T-helper 1 cell (primary cell): Measurements from ENCODE around the gene PRM3.

Experiments used
- DNase-seq, 5 donors: peaks; one replicate each; pipeline ENCODE4 v3.0.0-alpha.2; 2012 to 2020

PRM3 gene

DNA sequence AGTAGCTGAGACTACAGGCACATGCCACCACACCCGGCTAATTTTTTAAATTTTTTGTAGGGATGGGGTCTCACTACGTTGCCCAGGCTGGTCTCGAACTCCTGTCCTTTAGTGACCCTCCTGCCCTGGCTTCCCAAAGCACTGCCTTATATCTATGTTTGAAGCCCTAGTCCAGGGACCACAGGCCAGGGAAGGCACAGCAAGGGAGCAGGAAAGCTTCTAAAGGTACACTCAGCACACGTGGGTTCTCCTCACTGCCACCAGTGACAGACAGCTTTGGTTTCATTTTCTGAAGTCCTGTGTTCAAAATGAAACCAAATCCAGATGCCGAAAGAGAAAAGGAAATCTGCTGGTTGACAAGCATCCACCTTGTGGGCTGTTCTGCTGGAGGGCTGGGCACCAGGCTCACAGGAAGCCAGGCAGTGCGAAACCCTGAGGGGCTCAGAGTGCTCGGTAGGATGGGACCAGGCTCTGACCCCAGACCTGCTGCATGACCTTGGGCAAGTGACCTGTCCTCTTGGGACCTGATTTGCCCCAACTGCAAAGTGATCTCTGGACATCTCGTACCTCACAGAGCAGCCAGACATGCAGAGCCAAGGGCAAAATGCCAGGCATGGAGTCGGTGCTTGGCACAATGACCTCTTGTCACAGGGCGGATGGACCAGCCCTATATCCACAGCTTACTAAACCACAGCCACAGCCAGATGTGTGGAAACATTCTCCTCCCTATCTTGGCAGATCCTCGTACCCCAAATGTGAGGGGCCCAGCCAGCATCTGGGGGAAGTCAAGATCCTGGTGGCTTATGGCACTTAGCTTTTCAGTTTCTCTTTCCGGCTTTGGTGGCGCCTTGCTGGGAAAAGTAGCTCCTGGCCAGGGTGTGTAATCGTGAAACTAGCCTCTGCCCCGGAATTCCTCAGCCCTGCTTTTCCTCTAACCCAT lies 14.6 kb downstream of the PRM3 start:
- DNase-seq, result peak in 1 of 5 donors; percentile 84

DNA sequence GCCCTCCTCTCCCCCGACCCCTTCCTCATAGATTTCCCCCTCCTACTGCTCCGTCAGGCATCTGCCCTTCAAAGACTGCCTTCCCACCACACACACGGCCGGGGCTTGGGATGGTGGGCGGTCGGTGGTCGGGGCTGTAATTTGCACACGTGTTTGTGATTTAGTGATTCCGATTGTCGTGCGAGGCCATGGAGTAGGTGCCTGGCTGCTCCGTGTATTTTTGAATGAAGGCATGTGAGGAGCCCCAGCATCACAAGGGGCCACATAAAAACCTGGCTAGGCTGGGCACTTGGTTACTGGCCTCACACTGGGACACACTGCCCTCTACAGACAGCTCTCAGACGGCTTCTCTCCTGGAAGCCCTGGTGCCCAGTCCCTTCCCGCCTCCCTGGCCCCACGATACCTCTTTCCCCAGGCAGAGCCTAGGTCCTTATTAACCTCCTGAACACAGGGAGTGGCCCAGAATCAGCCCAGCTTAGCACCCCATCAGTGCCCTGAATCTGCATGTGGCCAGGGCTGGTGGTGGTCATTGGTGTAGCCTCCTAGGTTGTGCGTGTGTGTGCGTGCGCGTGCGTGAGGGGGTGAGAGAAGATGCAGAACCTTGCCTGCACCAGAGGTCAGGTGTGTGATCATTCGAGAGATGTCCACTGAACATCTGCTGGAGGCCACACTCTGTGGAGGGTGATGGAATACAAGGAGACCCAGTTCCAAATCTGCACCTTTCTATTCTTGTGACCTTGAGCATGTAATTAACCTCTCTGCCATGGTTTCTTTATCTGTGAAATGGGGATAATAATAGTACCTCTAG lies 16.1 kb downstream of the PRM3 start:
- peak in 4 of 5 donors; percentile 39 to 82 (median 44) for DNase-seq

- DNase-seq, result peak in 2 of 5 donors; percentile 33 to 35
These were observed 16.7 kb downstream of the PRM3 start for GRCh38 chr16:11256661-11257130.

DNA sequence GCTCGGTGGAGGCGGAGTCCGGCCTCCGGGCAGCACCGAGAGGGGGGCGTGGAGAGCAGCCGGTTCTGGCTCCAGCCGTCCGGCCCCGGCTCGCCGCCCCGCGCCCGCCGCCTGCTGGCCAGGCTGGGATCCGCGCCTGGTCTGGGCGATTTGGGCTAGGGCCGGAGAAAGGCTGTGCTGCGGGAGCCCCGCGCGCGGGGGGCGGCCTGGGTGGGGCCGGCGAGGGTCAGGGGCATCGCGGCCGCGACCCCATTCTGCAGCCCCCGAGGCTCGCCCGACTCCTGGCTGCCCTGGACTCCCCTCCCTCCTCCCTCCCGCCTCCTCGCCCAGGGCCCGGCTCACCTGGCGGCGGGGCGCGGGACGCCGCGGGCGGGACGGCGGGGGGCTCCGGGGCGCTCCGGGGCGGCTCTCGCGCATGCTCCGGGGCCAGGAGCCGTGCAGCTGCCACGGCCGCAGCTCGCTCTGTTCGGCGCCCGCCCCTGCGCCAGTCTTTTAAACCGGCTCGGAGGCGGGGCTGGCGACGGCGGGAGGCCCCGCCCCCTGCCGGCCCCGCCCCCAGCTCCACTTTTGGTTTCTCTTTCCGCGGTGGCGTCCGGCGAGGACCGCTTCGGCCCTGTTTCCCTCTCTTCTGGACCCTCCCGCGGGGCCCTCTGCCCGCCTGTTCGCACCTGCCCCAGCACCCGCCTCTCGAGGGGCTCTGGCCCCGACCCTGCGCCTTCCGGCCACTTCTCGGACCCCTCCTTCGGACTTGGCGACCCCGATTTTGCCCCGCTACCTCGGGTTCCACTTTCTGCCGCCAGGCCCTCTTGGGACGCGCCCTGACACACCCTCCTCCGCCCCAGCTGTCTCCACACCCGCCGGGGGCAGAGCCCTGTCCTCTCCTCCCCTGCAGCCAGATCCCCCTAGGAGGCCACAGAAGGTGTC lies 17.4 kb downstream of the PRM3 start, which contains the start of gene SOCS1:
TSS of gene SOCS1 (minus strand) at position 468 of the 924 bp plus-strand sequence. CDS start 726 bp downstream, outside the sequence.
- peak; percentile 76 to 90 (median 81) for DNase-seq

GRCh38 chr16:11254913-11255736 lies 18.3 kb downstream of the PRM3 start:
- DNase-seq, result peak; percentile 40 to 79 (median 63)

GRCh38 chr16:11253995-11254912 lies 19.2 kb downstream of the PRM3 start:
- DNase-seq, result no peak

DNA sequence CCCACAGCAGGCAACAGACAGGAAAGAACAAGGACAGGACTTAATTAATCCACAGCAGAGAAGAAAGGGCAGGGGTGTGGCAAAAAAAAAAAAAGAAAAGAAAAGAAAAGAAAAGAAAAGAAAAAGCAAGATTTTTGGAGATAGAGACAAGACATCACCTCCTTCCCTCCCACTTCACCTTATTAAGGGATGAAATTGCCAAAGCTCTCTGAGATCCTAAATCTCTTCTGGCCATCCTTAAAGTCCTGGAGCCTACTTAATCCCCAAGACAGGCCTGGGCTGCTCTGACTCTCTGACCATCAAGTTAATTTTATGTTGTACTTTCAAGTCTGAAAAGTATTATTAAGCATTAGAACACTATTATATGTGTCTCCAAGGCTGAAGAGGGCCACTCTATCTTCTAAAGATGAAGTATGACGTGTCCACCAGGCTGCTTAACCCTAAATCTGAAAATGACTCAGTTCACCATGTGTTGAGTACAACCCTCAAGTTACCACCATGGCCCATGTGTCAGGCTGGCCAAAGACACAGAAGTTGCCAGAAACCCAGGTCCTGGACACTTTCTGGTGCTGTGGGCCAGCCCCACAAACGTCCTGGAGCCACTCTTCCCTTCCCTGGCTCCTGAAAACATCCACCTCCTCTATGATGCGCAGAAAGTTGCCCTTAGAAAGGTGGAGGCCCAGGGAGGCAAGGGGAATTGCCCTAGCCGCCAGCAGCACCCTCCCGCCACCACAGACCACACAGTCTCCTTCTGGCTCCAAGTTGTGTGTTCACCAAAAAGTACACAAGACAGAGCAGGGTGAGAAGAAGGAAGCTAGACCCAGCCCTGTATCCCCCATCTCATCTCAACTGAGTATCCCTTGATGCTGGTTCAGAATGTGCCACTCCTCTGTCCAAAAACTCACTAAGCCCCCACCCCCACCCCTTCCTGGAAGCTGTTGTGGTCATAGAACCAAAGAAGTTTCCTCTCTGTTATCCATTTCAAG lies 20.1 kb downstream of the PRM3 start:
- peak in 4 of 5 donors; percentile 35 to 78 (median 42) for DNase-seq

DNA sequence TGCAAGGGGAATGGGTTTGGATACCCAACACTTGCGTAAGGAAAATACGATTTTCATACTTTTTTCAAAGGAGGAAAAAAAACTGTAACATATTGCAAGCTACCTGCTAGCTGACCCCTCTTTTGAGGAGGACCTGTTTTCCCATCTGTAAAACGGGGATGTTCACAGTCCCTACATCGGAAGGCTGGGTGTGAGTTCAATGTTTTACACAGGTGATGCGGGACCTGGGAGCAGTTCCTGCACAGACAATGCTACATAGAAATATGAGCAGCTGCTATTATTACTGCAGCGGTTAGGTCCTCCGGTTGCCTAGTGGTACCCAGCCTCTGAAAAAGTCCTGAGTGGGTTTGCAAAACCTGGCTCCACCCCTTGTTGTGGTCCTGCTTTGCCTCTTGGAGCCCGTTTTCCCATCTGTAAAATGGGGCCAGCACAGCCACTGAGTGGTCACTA lies 20.9 kb downstream of the PRM3 start:
- peak in 1 of 5 donors; percentile 44 for DNase-seq

DNA sequence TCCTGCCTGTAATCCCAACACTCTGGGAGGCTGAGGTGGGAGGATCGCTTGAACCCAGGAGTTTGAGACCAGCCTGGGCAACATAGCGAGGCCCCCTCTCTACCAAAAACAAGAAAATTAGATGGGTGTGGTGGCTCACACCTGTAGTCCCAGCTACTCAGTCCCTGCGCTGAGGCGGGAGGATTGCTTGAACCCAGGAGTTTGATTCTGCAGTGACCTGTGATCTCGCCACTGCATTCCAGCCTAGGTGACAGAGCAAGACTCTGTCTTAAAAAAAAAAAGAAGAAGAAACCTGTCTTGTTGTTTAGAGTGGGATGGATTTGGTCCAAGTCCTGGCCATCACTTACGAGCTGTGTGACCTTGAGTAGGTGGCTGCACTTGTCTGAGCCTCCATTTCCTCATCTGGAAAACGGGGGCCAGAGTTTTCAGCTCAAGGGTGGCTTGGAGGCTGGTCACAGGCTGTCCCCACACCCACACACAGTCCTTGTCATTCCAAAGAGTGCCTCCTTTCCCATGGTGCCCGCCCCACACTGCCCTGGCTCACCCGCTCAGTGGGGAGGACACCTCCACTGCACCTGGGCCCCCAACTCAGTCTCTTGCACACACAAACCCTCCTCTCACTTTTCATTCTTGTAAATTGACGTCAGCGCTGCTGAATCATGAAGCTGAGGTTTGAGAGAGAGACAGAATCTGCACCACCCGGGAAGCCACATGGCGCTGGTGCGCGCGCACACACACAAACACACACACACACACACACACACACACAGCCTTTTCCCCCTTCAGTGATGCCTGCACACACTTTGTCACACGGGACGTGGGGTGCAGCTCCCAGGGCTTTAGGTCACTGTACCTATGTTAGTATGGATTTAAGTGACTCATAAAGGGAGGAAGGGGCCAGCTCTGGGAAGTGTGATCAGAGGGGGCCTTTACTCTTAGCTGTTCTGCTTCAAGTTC lies 21.6 kb downstream of the PRM3 start:
- DNase-seq, result peak in 4 of 5 donors; percentile 53 to 92 (median 62)

DNA sequence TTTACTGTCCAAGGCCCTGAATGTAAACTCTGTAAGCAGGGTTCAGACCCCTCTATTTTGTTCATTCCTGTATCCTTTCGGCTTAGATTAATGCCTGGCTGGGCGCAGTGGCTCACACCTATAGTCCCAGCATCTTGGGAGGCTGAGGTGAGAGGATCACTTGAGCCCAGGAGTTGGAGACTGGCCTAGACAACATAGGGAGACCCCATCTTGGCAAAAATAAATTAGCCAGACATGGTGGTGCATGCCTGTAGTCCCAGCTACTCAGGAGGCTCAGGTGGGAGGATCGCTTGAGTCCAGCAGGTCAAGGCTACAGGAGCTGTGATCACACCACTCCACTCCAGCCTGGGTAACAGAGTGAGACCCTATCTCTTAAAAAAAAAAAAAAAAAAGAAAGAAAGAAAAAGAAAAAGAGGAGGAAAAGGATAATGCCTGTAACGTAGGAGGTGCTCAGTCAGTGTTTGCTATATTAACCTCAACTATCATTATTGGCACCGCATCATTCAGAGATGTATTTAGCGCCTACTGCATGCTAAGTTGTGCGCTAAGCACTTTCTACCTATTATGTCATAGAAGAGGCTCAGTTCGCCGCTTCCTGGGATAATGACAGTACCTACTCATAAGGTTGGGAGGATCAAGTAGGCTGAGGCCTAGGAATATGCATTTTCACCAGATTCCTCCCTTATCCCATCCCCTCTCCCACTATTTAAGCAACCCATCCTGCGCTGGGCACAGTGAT lies 22.5 kb downstream of the PRM3 start:
- no peak for DNase-seq

GRCh38 chr16:11250091-11250785 lies 23.2 kb downstream of the PRM3 start:
- peak in 1 of 5 donors; percentile 40 for DNase-seq

GRCh38 chr16:11249233-11250061 lies 24.0 kb downstream of the PRM3 start:
- no peak for DNase-seq

DNA sequence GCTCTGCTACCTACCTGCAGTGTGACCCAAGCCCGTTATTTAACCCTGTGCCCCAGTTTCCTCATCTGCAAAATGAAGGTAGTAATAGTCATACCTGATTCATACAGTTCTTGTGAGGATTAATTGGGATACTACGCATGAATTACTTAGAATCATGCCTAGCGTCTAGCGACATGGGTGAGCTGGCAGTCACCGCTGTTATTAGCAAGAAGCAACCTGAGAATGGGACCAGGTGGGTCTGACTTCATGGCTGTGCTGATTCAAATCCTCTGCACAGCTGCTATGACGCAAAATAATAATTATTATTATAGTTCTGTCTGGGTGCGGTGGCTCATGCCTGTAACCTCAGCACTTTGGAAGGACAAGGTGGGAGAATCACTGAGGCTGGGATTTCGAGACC lies 25.3 kb downstream of the PRM3 start:
- DNase-seq, result no peak

GRCh38 chr16:11245988-11246387 lies 27.4 kb downstream of the PRM3 start:
- peak in 1 of 5 donors; percentile 67 for DNase-seq

DNA sequence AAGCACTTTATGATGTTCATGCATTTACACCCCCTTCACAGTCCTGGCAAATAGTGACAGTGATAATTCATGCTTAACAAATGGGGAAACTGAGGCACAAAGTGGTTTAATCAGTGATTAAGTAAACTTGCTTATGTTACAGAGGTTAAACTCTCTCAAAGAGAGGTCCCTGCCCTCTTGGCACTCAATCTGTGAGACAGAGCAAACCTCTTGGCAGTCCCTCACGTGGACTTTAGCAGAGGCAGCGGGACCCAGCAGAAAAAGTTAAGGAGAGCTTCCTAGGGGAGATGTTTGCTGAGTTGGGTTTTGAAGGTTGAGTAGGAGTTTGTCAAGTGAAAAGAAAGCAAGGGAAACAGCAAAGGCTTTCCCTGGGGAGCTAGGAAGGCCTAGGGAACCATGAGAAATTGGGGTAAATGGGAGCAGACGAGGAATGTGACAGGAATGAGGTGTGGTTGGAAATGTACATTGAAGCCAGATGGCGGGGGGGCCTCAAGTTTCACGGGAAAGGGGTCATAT lies 28.1 kb downstream of the PRM3 start:
- no peak for DNase-seq
